C4-2B (cell line): ENCODE measurements around the gene PAQR4.
A peak's percentile ranks its signal among the peaks of the same experiment; 100 is the strongest.

ENCODE experiments used
- H3K27ac ChIP-seq: fragments of 450-650 bp; 2 replicates; pipeline ENCODE4 v1.5.1; 2017
- CTCF ChIP-seq: fragments of 450-650 bp; conservative IDR thresholded peaks from 2 replicates; pipeline ENCODE4 v1.5.1; 2017; ENCODE audit warnings: mild to moderate bottlenecking
- ZFX ChIP-seq: fragments of 450-650 bp; IDR thresholded peaks from 2 replicates; pipeline ENCODE4 v1.6.1; 2017

Gene PAQR4

GRCh38 chr16:2962334-2963073, 6.6 kb upstream of the PAQR4 start:
- H3K27ac ChIP-seq, result peak overlapping the region; percentile 92; the same call in 1 of the 2 replicates
- TF ChIP-seq CTCF (no peak), ZFX (no peak)

GRCh38 chr16:2963074-2963722, 6.0 kb upstream of the PAQR4 start:
- TF ChIP-seq ZFX (no peak), CTCF (no peak)
- peak overlapping the region; percentile 92 for H3K27ac ChIP-seq

GRCh38 chr16:2963723-2964474, 5.2 kb upstream of the PAQR4 start, which contains the start of gene KREMEN2:
KREMEN2 (plus strand) TSS chr16:2964275; CDS start chr16:2964521, 246 bp downstream.
- peak within 1 kb of the TSS; percentile 92 for H3K27ac ChIP-seq
- TF ChIP-seq CTCF (peak; percentile 25), ZFX (no peak)

GRCh38 chr16:2964475-2965336, 4.4 kb upstream of the PAQR4 start:
- H3K27ac ChIP-seq, result peak overlapping the region; percentile 92
- peak; percentile 57; the same call in 1 of the 2 replicates for TF ChIP-seq ZFX
- TF ChIP-seq CTCF, result peak; percentile 12

- TF ChIP-seq CTCF (no peak), ZFX (no peak)
- peak overlapping the region; percentile 92 for H3K27ac ChIP-seq
These were observed 2.9 kb upstream of the PAQR4 start for GRCh38 chr16:2966043-2966807.

- TF ChIP-seq ZFX (peak; percentile 29; the same call in 1 of the 2 replicates), CTCF (peak; percentile 56)
- H3K27ac ChIP-seq, result peak overlapping the region; percentile 92
These were observed 2.3 kb upstream of the PAQR4 start for GRCh38 chr16:2966808-2967191.
